ENCODE measurements around the gene FOXB1.

DNA sequence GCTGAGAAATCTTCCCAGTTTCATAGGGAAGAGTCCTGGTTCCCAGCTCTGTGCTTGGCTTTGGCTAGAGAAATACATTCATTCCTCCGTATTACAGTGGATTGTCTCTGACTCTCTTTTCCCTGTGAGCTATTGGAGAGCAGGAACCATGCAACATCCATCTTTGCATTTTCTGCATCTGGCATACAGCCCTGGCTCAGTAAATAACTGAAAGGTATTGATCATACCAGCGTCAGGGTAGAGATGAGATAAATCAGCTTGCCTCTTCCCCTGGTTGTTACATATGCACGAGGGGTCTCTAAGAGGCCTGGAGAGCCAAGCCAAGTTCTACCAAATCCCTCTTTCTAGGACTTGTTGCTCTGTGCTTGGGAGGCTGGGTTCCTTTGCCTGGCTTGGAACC, 35.2 kb downstream of the FOXB1 start:
- TF ChIP-seq POLR2A (IDR thresholded peaks at IDR 0.05; ENCODE audit: low read length), result no peak
- no peak for TF ChIP-seq GATA1 (IDR thresholded peaks at IDR 0.05; ENCODE audit: low read depth, low read length)

Measured in erythroblast (primary cell).